HG02588 (cell line): ENCODE data around the gene SPTLC2.
"Not testable (repeated sequence)": the region's sequence is repeated elsewhere in the genome, so short reads cannot be mapped to it uniquely, and the experiment has no call there.

ENCODE experiments used
- ATAC-seq: cut with Tn5 transposase; IDR thresholded peaks from one replicate; pipeline ENCODE4 v1.9.1; 2021; ENCODE audit warnings: mild to moderate bottlenecking, moderate library complexity; ENCODE audit not compliant: unreplicated experiment

Gene SPTLC2

DNA sequence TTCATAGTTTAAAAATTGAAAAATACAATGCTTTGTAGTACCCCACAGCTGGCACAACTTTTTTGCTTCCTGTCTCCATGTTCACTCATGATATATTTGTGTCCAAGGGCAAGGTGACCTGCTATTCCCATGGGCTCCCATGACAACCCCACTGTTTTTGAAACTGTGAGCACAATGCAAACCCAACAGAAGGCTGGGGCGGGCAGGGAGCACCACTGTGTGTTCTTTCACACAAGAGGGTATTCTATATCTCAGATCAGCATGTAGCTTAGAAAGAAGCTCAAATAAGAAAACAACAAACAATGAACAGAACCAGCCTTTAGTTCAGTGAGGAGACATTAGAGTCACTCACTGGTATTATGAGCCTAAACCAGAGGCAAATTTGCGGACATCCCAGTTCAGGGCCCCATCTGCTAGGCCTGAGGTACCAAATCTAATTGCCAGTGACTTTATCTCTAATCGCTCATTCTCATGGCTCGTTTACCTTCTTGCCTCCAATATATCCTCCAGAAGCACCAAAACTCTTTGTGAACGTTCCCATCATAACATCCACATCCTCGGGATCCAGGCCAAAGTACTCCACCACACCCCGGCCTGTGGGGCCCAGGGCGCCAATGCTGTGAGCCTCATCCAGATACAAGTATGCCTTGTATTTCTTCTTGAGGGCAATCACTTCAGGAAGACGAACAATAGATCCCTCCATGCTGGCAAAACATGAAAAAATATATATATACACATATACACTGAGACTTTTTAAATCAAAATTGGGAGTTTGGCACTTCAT lies 61.4 kb downstream of the SPTLC2 start:
- no peak for ATAC-seq

DNA sequence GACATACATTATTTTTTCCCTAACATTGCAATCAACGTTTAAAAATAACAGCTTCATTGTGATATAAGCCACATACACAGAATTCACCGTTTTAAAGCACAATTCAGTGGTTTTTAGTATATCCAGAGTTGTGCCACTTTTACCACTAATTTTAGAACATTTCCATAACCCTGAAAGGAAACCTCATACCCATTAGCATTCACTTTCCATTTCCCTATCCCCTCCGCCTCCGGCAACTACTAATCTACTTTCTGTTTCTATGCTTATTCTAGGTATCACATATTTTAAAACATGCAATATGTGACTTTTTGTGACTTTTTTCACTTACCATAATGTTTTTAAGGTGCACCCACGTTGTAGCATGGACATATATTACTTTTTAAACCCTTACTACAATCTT lies 62.2 kb downstream of the SPTLC2 start:
- ATAC-seq: no peak

- no peak for ATAC-seq
These were observed 67.0 kb downstream of the SPTLC2 start for GRCh38 chr14:77549451-77549850.

GRCh38 chr14:77547512-77548180 lies 68.8 kb downstream of the SPTLC2 start:
- no peak for ATAC-seq

GRCh38 chr14:77545171-77545570 lies 71.3 kb downstream of the SPTLC2 start:
- not testable (repeated sequence) for ATAC-seq

DNA sequence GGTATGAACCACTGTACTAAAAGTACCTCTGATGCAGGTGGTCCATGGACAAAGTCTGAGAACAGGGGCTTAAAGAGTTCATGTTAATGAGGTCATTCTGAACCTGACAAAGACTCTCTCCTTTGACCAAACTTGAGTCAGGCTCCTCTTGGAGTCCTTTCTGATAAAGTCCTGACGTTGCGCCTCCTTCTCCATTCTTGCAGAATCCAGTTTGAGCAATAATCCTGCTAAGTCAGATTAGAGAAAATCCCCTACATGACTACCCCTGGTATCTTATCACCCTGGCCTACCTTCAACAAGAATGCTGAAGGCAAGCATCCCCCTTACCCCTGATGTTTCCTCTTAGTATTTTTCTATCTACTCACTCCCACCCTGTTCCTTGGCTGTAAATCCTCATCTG lies 71.9 kb downstream of the SPTLC2 start:
- ATAC-seq: no peak

DNA sequence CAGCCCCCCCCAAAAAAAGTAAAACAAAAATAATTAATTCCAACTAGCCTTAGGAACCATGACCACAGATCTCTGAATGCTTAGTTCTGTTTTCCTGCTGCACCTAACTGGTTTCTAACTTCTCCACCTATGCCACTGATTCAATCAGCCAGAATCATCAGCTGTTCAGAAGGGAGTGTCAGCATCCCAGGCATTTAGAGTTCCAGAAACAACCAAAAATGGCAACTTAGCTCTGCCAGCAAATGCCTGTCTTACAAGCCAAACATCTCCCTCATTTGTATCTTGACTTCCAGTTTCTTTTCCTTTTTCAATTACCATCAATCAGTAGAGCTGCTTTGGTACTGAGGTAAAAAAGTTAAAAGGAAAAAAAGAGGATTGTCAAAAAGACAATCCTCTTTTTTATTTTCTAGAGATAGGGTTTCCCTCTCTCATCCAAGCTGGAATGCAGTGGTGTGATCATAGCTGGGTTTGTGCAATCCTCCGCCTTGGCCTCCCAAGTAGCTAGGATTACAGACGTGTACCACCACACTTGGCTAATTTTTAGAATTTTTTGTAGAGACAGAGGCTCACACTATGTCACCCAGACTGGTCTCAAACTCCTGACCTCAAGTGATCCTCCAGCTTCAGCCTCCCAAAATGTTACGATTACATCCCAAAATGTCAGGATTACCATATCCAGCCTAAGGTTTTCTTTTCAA lies 72.7 kb downstream of the SPTLC2 start:
- ATAC-seq: no peak

GRCh38 chr14:77543240-77543551 lies 73.2 kb downstream of the SPTLC2 start:
- no peak for ATAC-seq

DNA sequence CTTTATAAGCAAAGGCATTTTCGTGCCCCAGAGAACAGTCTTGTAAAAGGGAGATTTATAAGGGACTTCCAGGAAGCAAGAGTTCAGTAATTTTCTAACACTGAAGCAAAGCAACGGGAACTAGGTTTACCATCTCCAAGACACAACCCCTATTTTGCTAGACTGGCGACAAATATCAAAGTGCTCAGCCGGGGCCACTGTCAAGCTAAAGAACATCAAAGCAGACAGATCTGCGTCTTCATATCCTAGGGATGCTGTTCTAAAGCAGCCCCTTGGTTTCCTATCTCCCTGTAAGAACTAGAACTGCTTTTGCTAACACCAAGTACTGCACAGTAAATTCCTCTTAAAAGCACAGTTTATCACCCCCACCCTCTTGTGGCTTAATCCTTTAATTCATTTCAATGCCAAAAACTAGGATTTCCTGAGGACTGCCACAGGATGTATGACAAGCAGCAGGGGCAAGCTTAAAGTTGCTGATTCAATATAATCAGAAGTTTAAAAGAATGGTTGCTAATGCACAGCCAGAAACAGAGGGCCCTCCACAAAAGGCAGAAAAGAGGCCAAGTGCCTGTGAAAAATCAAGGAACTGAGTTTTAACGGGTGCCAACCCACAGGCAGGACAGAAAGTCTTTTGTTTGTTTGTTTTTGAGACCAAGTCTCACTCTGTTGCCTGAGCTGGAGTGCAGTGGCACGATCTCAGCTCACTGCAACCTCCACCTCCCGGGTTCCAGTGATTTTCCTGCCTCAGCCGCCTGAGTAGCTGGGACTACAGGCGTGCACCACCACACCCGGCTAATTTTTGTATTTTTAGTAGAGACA lies 73.8 kb downstream of the SPTLC2 start:
- ATAC-seq: no peak

DNA sequence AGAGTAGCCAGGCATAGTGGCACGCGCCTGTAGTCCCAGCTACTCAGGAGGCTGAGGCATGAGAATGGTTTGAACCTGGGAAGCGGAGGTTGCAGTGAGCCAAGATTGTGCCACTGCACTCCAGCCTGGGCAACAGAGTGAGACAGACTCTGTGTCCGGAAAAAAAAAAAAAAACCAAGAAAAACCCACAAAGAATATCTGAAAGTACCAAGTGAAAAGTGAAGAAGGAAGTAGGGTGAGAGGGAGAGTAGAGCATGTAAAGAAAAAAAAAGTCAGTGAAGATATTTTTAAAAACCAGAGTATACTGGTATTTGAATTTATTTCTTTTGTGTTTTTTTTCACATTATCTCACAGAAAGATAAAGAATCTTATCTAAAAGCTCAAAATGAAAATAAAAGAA lies 74.5 kb downstream of the SPTLC2 start:
- no peak for ATAC-seq

GRCh38 chr14:77536951-77537350 lies 79.5 kb downstream of the SPTLC2 start:
- ATAC-seq: not testable (repeated sequence)

- no peak for ATAC-seq
These were observed 85.4 kb downstream of the SPTLC2 start for GRCh38 chr14:77531071-77531470.

DNA sequence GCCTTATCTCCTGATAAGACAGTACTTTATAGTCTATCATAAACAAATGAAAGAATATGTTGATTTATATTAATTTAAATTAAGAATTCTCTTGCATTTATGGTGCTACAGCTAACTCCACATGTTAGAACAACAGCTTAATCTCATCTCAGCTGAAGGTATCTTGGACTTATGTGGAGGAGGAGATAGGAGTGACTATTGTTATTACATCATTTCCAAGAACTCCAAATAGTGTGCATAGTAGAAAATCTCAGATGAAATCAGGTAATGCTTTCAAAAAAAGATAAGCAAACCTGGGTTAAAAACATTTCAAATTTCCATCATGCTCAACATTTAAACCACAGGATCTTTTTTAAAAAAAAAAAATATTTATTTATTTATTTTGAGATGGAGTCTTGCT lies 86.5 kb downstream of the SPTLC2 start:
- no peak for ATAC-seq

DNA sequence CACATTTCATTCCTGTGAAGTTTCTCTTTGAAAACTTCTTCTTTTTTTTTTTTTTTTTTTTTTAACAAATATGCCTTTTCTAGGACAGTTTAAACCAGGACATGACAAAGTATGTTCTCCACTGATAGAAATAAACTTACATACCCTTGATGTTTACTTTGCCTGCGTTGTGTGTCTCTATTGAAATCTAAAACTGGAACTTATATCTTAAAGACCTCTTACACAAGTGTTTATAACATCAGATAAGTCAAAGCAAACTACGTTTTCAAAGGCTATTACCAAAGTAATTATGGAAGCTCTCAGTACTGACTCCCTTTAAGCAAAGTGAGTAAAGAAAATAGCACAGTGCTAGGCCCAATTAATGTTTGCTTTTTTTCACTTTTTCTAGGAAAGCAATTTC lies 87.2 kb downstream of the SPTLC2 start:
- ATAC-seq: no peak

DNA sequence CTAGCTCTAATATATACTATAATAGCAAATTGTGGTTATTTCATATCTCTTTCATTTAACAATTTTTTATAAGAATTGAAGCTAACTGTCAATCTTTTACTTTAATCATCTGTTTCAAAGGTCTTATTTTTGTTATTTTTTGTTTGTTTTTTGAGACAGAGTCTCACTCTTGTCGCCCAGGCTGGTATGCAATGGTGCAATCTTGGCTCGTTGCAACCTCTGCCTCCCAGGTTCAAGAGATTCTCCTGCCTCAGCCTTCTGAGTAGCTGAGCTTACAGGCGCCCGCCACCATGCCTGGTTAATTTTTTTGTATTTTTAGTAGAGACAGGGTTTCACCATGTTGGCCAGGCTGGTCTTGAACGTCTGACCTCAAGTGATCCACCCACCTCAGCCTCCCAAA lies 87.7 kb downstream of the SPTLC2 start:
- ATAC-seq: not testable (repeated sequence)

- no peak for ATAC-seq
These were observed 90.2 kb downstream of the SPTLC2 start for GRCh38 chr14:77526266-77526665.

DNA sequence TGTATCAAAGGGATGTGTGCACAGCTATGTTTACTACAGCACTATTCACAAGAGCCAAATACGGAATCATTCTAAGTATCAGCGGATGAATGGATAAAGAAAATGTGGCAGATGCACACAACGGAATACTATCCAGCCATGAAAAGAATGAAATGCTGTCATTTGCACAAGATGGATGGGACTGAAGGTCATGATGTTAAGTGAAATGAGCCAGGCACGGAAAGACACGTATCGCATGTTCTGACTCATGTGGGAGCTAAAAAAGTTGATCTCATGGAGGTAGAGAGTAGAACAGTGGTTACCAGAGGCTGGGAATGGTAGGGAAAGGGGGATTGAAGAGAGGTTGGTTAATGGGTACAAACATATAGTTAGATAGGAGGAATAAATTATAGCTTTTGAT lies 91.9 kb downstream of the SPTLC2 start:
- no peak for ATAC-seq

DNA sequence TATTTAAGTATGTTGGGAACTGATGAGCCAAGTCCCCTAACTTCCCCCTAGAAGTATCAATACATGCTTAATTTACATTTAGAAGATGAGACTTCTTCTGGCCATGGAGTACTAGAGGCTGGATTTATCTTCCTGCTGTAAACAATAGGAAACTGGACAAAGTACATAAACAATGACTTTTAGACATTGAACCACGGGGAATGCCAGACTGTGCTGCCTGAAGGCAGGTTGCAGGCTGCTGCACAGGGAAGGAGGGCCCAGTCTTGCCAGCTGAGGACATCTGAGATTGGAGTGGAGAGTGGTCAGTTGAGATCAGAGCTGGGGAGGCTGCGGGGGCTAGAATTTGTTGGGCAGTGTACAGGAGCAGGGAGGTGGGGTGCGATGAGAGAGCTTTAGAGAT lies 93.3 kb downstream of the SPTLC2 start:
- no peak for ATAC-seq

DNA sequence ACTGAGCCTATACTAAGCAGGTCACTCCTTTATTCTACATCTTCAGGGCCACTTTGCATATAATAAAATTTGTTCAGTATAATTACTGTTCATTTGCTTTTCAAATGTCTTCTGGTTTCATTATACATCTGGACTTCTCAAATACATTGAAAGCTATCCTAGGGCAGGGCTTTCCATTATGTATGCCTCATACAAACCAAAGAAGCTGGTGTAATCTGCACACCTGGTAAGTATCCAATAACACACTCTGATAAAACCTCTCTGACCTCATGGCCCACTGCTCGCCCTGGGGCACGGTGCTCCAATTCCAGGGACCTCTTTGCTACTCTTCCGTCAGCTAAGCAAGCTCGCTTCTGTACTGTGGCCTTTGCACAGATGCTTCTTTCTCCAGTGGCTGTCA lies 95.9 kb downstream of the SPTLC2 start:
- no peak for ATAC-seq

DNA sequence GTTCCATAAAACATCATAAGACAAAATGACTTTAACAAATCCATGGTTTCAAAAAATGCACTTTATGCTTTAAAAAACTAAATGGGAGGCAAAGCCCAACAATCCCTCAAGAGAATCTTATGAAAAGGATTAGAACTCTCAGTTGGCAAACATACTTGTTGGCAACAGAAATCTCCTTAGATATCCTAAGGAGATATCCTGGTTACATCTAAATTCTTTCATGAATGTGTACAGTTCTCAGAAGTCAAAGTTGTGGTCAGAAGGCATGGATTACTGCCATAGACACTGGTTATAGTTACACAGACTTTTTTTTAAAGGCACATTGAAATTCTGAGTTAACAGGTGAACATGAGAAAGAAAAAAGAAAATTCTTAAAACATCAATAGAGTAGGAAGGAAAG lies 100.3 kb downstream of the SPTLC2 start:
- ATAC-seq: no peak

- ATAC-seq: no peak
These were observed 104.8 kb downstream of the SPTLC2 start for GRCh38 chr14:77511486-77512162.
